HEK293 (cell line): ENCODE results near the gene ATE1.

Source experiments
- GLI2 ChIP-seq: fragments of 450-650 bp; formaldehyde crosslinking; IDR thresholded peaks from 2 replicates; pipeline ENCODE4; 2017; ENCODE audit warnings: missing biosample characterization, missing genetic modification characterization, low read depth, borderline replicate concordance
- IKZF3 ChIP-seq: fragments of 450-650 bp; IDR thresholded peaks from 2 replicates; pipeline ENCODE4 v1.5.0; 2018; ENCODE audit warnings: missing biosample characterization, mild to moderate bottlenecking, missing genetic modification characterization, moderate library complexity
- KLF10 ChIP-seq: fragments of 450-650 bp; IDR thresholded peaks from 2 replicates; pipeline ENCODE4 v1.5.1; 2018; ENCODE audit warnings: missing biosample characterization, mild to moderate bottlenecking, missing genetic modification characterization
- KLF9 ChIP-seq: fragments of 450-650 bp; formaldehyde crosslinking; IDR thresholded peaks from 2 replicates; pipeline ENCODE4 v1.5.1; 2016; ENCODE audit warnings: missing biosample characterization, missing genetic modification characterization, low read depth
- SCRT1 ChIP-seq: fragments of 450-650 bp; formaldehyde crosslinking; IDR thresholded peaks from 2 replicates; pipeline ENCODE4 v1.5.1; 2016; ENCODE audit warnings: missing biosample characterization, missing genetic modification characterization, borderline replicate concordance
- WT1 ChIP-seq: fragments of 450-650 bp; formaldehyde crosslinking; IDR thresholded peaks from 2 replicates; pipeline ENCODE4 v1.5.1; 2016; ENCODE audit warnings: missing biosample characterization, missing genetic modification characterization
- YY2 ChIP-seq: fragments of 450-650 bp; formaldehyde crosslinking; IDR thresholded peaks from 2 replicates; pipeline ENCODE4 v1.5.1; 2016; ENCODE audit warnings: missing biosample characterization, missing genetic modification characterization
- ZBTB1 ChIP-seq: fragments of 450-650 bp; formaldehyde crosslinking; IDR thresholded peaks from 2 replicates; pipeline ENCODE4 v1.5.1; 2016; ENCODE audit warnings: missing biosample characterization, missing genetic modification characterization
- ZFP37 ChIP-seq: fragments of 450-650 bp; formaldehyde crosslinking; IDR thresholded peaks from 2 replicates; pipeline ENCODE4 v1.5.1; 2016; ENCODE audit warnings: missing biosample characterization, missing genetic modification characterization
- ZFP41 ChIP-seq: fragments of 450-650 bp; formaldehyde crosslinking; IDR thresholded peaks from 2 replicates; pipeline ENCODE4 v1.5.1; 2016; ENCODE audit warnings: missing biosample characterization, missing genetic modification characterization, borderline replicate concordance
- ZNF132 ChIP-seq: fragments of 450-650 bp; formaldehyde crosslinking; IDR thresholded peaks from 2 replicates; pipeline ENCODE4 v1.5.1; 2017; ENCODE audit warnings: missing biosample characterization, missing genetic modification characterization, borderline replicate concordance
- ZNF157 ChIP-seq: fragments of 450-650 bp; formaldehyde crosslinking; IDR thresholded peaks from 2 replicates; pipeline ENCODE4 v1.5.1; 2016; ENCODE audit warnings: missing biosample characterization, missing genetic modification characterization
- ZNF366 ChIP-seq: fragments of 450-650 bp; formaldehyde crosslinking; conservative IDR thresholded peaks from 2 replicates; pipeline ENCODE4 v1.5.1; 2016; ENCODE audit warnings: missing biosample characterization, missing genetic modification characterization
- ZNF394 ChIP-seq: fragments of 450-650 bp; formaldehyde crosslinking; IDR thresholded peaks from 2 replicates; pipeline ENCODE4 v1.5.1; 2016; ENCODE audit warnings: missing biosample characterization, missing genetic modification characterization, mild to moderate bottlenecking, moderate library complexity, borderline replicate concordance
- ZNF510 ChIP-seq: fragments of 450-650 bp; formaldehyde crosslinking; IDR thresholded peaks from 2 replicates; pipeline ENCODE4 v1.5.1; 2018; ENCODE audit warnings: mild to moderate bottlenecking, missing genetic modification characterization, missing biosample characterization; ENCODE audit not compliant: insufficient replicate concordance
- ZNF544 ChIP-seq: fragments of 450-650 bp; formaldehyde crosslinking; IDR thresholded peaks from 2 replicates; pipeline ENCODE4 v1.5.0; 2017; ENCODE audit warnings: missing biosample characterization, missing genetic modification characterization
- ZNF555 ChIP-seq: fragments of 450-650 bp; formaldehyde crosslinking; conservative IDR thresholded peaks from 2 replicates; pipeline ENCODE4 v1.5.1; 2017; ENCODE audit warnings: missing biosample characterization, mild to moderate bottlenecking, missing genetic modification characterization, inconsistent platforms
- ZNF558 ChIP-seq: fragments of 450-650 bp; formaldehyde crosslinking; IDR thresholded peaks from 2 replicates; pipeline ENCODE4 v1.5.1; 2016; ENCODE audit warnings: missing biosample characterization, missing genetic modification characterization
- ZNF596 ChIP-seq: fragments of 450-650 bp; IDR thresholded peaks from 2 replicates; pipeline ENCODE4 v1.5.0; 2018; ENCODE audit warnings: missing biosample characterization, mild to moderate bottlenecking, missing genetic modification characterization, moderate library complexity
- ZNF610 ChIP-seq: fragments of 450-650 bp; formaldehyde crosslinking; IDR thresholded peaks from 2 replicates; pipeline ENCODE4 v1.5.1; 2016; ENCODE audit warnings: missing biosample characterization, missing genetic modification characterization, borderline replicate concordance
- ZNF768 ChIP-seq: fragments of 450-650 bp; formaldehyde crosslinking; IDR thresholded peaks from 2 replicates; pipeline ENCODE4 v1.5.1; 2018; ENCODE audit warnings: missing biosample characterization, mild to moderate bottlenecking, missing genetic modification characterization
- ZNF843 ChIP-seq: fragments of 450-650 bp; formaldehyde crosslinking; IDR thresholded peaks from 2 replicates; pipeline ENCODE4 v1.5.1; 2016; ENCODE audit warnings: missing biosample characterization, missing genetic modification characterization
- TF ChIP-seq, protein P1 (sequence below): fragments of 450-650 bp; formaldehyde crosslinking; conservative IDR thresholded peaks from 2 replicates; pipeline ENCODE4 v1.5.1; 2016; ENCODE audit warnings: low read depth, missing biosample characterization, missing genetic modification characterization
- TF ChIP-seq, protein P2 (sequence below): fragments of 450-650 bp; formaldehyde crosslinking; IDR thresholded peaks from 2 replicates; pipeline ENCODE4 v1.5.1; 2017; ENCODE audit warnings: missing biosample characterization, missing genetic modification characterization
- TF ChIP-seq, protein P3 (sequence below): fragments of 450-650 bp; formaldehyde crosslinking; IDR thresholded peaks from 2 replicates; pipeline ENCODE4 v1.5.1; 2017; ENCODE audit warnings: missing biosample characterization, missing genetic modification characterization
- TF ChIP-seq, protein P4 (sequence below): fragments of 450-650 bp; formaldehyde crosslinking; IDR thresholded peaks from 2 replicates; pipeline ENCODE4 v1.5.1; 2016; ENCODE audit warnings: missing biosample characterization, missing genetic modification characterization
- TF ChIP-seq, protein P5 (sequence below): fragments of 450-650 bp; formaldehyde crosslinking; conservative IDR thresholded peaks from 2 replicates; pipeline ENCODE4 v1.5.1; 2016; ENCODE audit warnings: low read depth, missing biosample characterization, missing genetic modification characterization

The ATE1 gene

DNA sequence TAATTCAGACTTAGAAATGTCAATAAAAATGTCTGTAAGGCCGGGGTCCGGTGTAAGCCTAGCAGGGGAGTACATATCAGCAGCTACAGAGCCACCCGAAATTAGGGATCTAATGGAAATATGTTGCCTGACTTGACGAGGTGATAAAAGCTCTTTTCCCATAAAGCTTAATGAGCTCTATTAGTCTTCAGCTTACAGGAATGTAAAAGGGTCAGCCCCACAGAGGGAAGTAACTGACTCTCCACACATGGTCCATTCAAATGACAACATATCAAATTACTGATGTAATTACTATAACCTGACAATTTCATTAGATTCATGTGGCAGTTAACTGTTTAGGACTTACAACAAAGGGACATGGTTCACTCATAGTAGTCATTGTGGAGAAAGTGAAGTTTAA lies 62.3 kb downstream of the ATE1 start (continued):
- TF ChIP-seq, protein P1, sequence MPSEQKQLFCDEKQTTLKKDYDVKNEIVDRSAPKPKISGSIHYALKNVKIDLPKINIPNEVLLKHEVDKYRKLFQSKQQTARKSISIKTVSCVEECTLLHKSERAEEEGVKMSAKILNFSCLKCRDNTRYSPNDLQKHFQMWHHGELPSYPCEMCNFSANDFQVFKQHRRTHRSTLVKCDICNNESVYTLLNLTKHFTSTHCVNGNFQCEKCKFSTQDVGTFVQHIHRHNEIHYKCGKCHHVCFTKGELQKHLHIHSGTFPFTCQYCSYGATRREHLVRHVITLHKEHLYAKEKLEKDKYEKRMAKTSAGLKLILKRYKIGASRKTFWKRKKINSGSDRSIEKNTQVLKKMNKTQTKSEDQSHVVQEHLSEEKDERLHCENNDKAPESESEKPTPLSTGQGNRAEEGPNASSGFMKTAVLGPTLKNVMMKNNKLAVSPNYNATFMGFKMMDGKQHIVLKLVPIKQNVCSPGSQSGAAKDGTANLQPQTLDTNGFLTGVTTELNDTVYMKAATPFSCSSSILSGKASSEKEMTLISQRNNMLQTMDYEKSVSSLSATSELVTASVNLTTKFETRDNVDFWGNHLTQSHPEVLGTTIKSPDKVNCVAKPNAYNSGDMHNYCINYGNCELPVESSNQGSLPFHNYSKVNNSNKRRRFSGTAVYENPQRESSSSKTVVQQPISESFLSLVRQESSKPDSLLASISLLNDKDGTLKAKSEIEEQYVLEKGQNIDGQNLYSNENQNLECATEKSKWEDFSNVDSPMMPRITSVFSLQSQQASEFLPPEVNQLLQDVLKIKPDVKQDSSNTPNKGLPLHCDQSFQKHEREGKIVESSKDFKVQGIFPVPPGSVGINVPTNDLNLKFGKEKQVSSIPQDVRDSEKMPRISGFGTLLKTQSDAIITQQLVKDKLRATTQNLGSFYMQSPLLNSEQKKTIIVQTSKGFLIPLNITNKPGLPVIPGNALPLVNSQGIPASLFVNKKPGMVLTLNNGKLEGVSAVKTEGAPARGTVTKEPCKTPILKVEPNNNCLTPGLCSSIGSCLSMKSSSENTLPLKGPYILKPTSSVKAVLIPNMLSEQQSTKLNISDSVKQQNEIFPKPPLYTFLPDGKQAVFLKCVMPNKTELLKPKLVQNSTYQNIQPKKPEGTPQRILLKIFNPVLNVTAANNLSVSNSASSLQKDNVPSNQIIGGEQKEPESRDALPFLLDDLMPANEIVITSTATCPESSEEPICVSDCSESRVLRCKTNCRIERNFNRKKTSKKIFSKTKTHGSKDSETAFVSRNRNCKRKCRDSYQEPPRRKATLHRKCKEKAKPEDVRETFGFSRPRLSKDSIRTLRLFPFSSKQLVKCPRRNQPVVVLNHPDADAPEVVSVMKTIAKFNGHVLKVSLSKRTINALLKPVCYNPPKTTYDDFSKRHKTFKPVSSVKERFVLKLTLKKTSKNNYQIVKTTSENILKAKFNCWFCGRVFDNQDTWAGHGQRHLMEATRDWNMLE (tag by site-specific recombination), result no peak
- TF ChIP-seq ZNF366 (tag by site-specific recombination), result peak; percentile 88
- peak; percentile 77 for TF ChIP-seq ZNF596 (tag by site-specific recombination)
- TF ChIP-seq ZNF610, result peak; percentile 68; the same call in 1 of the 2 replicates
- TF ChIP-seq, protein P2, sequence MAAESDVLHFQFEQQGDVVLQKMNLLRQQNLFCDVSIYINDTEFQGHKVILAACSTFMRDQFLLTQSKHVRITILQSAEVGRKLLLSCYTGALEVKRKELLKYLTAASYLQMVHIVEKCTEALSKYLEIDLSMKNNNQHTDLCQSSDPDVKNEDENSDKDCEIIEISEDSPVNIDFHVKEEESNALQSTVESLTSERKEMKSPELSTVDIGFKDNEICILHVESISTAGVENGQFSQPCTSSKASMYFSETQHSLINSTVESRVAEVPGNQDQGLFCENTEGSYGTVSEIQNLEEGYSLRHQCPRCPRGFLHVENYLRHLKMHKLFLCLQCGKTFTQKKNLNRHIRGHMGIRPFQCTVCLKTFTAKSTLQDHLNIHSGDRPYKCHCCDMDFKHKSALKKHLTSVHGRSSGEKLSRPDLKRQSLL (tag by site-specific recombination), result no peak
- TF ChIP-seq ZNF558, result peak; percentile 57; the same call in 1 of the 2 replicates
- TF ChIP-seq YY2 (tag by site-specific recombination), result no peak
- TF ChIP-seq, protein P3, sequence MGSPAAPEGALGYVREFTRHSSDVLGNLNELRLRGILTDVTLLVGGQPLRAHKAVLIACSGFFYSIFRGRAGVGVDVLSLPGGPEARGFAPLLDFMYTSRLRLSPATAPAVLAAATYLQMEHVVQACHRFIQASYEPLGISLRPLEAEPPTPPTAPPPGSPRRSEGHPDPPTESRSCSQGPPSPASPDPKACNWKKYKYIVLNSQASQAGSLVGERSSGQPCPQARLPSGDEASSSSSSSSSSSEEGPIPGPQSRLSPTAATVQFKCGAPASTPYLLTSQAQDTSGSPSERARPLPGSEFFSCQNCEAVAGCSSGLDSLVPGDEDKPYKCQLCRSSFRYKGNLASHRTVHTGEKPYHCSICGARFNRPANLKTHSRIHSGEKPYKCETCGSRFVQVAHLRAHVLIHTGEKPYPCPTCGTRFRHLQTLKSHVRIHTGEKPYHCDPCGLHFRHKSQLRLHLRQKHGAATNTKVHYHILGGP, result peak; percentile 75; the same call in 1 of the 2 replicates
- TF ChIP-seq WT1, result peak; percentile 99
- TF ChIP-seq GLI2 (tag by site-specific recombination), result peak; percentile 87; the same call in 1 of the 2 replicates
- peak; percentile 43; the same call in 1 of the 2 replicates for TF ChIP-seq ZNF132 (tag by site-specific recombination)
- no peak for TF ChIP-seq ZNF157
- peak; percentile 99 for TF ChIP-seq ZNF843 (tag by site-specific recombination)
- peak; percentile 55; the same call in 1 of the 2 replicates for TF ChIP-seq ZBTB1 (tag by site-specific recombination)
- TF ChIP-seq KLF10 (tag by site-specific recombination), result peak; percentile 49; the same call in 1 of the 2 replicates
- TF ChIP-seq ZFP41 (tag by site-specific recombination), result no peak
- peak; percentile 63; the same call in 1 of the 2 replicates for TF ChIP-seq ZNF394 (tag by site-specific recombination)
- TF ChIP-seq KLF9, result no peak
- no peak for TF ChIP-seq ZFP37 (tag by site-specific recombination)
- TF ChIP-seq, protein P4, sequence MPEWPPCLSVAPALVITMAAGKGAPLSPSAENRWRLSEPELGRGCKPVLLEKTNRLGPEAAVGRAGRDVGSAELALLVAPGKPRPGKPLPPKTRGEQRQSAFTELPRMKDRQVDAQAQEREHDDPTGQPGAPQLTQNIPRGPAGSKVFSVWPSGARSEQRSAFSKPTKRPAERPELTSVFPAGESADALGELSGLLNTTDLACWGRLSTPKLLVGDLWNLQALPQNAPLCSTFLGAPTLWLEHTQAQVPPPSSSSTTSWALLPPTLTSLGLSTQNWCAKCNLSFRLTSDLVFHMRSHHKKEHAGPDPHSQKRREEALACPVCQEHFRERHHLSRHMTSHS (tag by site-specific recombination), result 0 out of 2 replicates have a peak, but pooled peaks have one; percentile 61
- no peak for TF ChIP-seq ZNF555 (tag by site-specific recombination)
- no peak for TF ChIP-seq ZNF768 (tag by site-specific recombination)
- TF ChIP-seq, protein P5, sequence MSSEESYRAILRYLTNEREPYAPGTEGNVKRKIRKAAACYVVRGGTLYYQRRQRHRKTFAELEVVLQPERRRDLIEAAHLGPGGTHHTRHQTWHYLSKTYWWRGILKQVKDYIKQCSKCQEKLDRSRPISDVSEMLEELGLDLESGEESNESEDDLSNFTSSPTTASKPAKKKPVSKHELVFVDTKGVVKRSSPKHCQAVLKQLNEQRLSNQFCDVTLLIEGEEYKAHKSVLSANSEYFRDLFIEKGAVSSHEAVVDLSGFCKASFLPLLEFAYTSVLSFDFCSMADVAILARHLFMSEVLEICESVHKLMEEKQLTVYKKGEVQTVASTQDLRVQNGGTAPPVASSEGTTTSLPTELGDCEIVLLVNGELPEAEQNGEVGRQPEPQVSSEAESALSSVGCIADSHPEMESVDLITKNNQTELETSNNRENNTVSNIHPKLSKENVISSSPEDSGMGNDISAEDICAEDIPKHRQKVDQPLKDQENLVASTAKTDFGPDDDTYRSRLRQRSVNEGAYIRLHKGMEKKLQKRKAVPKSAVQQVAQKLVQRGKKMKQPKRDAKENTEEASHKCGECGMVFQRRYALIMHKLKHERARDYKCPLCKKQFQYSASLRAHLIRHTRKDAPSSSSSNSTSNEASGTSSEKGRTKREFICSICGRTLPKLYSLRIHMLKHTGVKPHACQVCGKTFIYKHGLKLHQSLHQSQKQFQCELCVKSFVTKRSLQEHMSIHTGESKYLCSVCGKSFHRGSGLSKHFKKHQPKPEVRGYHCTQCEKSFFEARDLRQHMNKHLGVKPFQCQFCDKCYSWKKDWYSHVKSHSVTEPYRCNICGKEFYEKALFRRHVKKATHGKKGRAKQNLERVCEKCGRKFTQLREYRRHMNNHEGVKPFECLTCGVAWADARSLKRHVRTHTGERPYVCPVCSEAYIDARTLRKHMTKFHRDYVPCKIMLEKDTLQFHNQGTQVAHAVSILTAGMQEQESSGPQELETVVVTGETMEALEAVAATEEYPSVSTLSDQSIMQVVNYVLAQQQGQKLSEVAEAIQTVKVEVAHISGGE (tag by site-specific recombination), result no peak
- TF ChIP-seq ZNF544 (tag by site-specific recombination), result no peak
- TF ChIP-seq IKZF3 (tag by site-specific recombination), result peak; percentile 91
- no peak for TF ChIP-seq ZNF510 (tag by site-specific recombination)
- TF ChIP-seq SCRT1, result peak; percentile 86
